ENCODE results near the gene SLC16A2. TPM values are rescaled to one million over a fixed set of nuclear protein-coding genes. Genes with fewer than 3 reads are reported as not detected.
"Not testable (repeated sequence)": the region's sequence is repeated elsewhere in the genome, so short reads cannot be mapped to it uniquely, and the experiment has no call there.

SLC16A2 gene
- polyA plus RNA-seq, 4 donors: 0.27 to 5.1 (median 1.6) TPM

- H3K27ac ChIP-seq (ENCODE audit: low read depth in 1 of 3, low read length in 2 of 3): no peak overlapping the region
- H3K9me3 ChIP-seq (ENCODE audit: control insufficient read depth in 2 of 2, insufficient read depth in 1 of 2, low read depth in 1 of 2, low read length in 1 of 2): no peaks in the 10 kb centered on the region
- no peaks in the 10 kb centered on the region for H3K27me3 ChIP-seq (ENCODE audit: control insufficient read depth in 3 of 3, insufficient read depth in 3 of 3, low read length in 3 of 3)
- H3K4me3 ChIP-seq (ENCODE audit: low read depth in 1 of 3, low read length in 3 of 3): no peak overlapping the region
- H3K4me1 ChIP-seq (ENCODE audit: control insufficient read depth in 3 of 3, insufficient read depth in 2 of 3, low read depth in 1 of 3, low read length in 2 of 3): no peaks in the 10 kb centered on the region
- H3K36me3 ChIP-seq (ENCODE audit: control insufficient read depth in 3 of 3, insufficient read depth in 2 of 3, low read depth in 1 of 3, low read length in 3 of 3): no peaks in the 10 kb centered on the region
- DNase-seq: no peak
- WGBS, 3 donors: 64 to 83% (median 78%) methylated on average over 2 of the region's 2 CpGs
- FAIRE-seq: no peak
Measured at GRCh38 chrX:74515356-74515755, 94.1 kb downstream of the SLC16A2 start.

- not testable (repeated sequence) for H3K9me3 ChIP-seq (ENCODE audit: control insufficient read depth in 2 of 2, insufficient read depth in 1 of 2, low read depth in 1 of 2, low read length in 1 of 2); H3K4me3 ChIP-seq (ENCODE audit: low read depth in 1 of 3, low read length in 3 of 3); H3K27ac ChIP-seq (ENCODE audit: low read depth in 1 of 3, low read length in 2 of 3); FAIRE-seq; H3K27me3 ChIP-seq (ENCODE audit: control insufficient read depth in 3 of 3, insufficient read depth in 3 of 3, low read length in 3 of 3); H3K4me1 ChIP-seq (ENCODE audit: control insufficient read depth in 3 of 3, insufficient read depth in 2 of 3, low read depth in 1 of 3, low read length in 2 of 3); DNase-seq; H3K36me3 ChIP-seq (ENCODE audit: control insufficient read depth in 3 of 3, insufficient read depth in 2 of 3, low read depth in 1 of 3, low read length in 3 of 3)
- WGBS, 3 donors: 55 to 96% (median 83%) methylated on average over 1 of the region's 1 CpG
Measured at GRCh38 chrX:74516013-74516412, 94.7 kb downstream of the SLC16A2 start.

- peaks cover 0 to 3% (median 0%) of the 10 kb centered on the region in 3 donors for H3K36me3 ChIP-seq (ENCODE audit: control insufficient read depth in 3 of 3, insufficient read depth in 2 of 3, low read depth in 1 of 3, low read length in 3 of 3)
- 71 to 88% (median 76%) methylated on average over 2 of the region's 2 CpGs for WGBS, 3 donors
- H3K9me3 ChIP-seq (ENCODE audit: control insufficient read depth in 2 of 2, insufficient read depth in 1 of 2, low read depth in 1 of 2, low read length in 1 of 2): no peaks in the 10 kb centered on the region
- DNase-seq (no peak), FAIRE-seq (no peak)
- H3K27ac ChIP-seq (ENCODE audit: low read depth in 1 of 3, low read length in 2 of 3): no peak overlapping the region
- H3K27me3 ChIP-seq (ENCODE audit: control insufficient read depth in 3 of 3, insufficient read depth in 3 of 3, low read length in 3 of 3): no peaks in the 10 kb centered on the region
- H3K4me3 ChIP-seq (ENCODE audit: low read depth in 1 of 3, low read length in 3 of 3): no peak overlapping the region
- H3K4me1 ChIP-seq (ENCODE audit: control insufficient read depth in 3 of 3, insufficient read depth in 2 of 3, low read depth in 1 of 3, low read length in 2 of 3): no peaks in the 10 kb centered on the region
Measured at GRCh38 chrX:74519870-74520269, 98.6 kb downstream of the SLC16A2 start.

- Histone ChIP-seq H3K4me1 (ENCODE audit: control insufficient read depth in 3 of 3, insufficient read depth in 2 of 3, low read depth in 1 of 3, low read length in 2 of 3) (no peaks in the 10 kb centered on the region), H3K4me3 (ENCODE audit: low read depth in 1 of 3, low read length in 3 of 3) (no peak overlapping the region), H3K27me3 (ENCODE audit: control insufficient read depth in 3 of 3, insufficient read depth in 3 of 3, low read length in 3 of 3) (no peaks in the 10 kb centered on the region), H3K27ac (ENCODE audit: low read depth in 1 of 3, low read length in 2 of 3) (no peak overlapping the region), H3K9me3 (ENCODE audit: control insufficient read depth in 2 of 2, insufficient read depth in 1 of 2, low read depth in 1 of 2, low read length in 1 of 2) (no peaks in the 10 kb centered on the region), H3K36me3 (ENCODE audit: control insufficient read depth in 3 of 3, insufficient read depth in 2 of 3, low read depth in 1 of 3, low read length in 3 of 3) (peaks cover 0 to 3% (median 0%) of the 10 kb centered on the region in 3 donors)
- DNase-seq: no peak
- FAIRE-seq: no peak
- 56 to 71% (median 62%) methylated on average over 3 of the region's 3 CpGs for WGBS, 3 donors
Measured at GRCh38 chrX:74520291-74520690, 99.0 kb downstream of the SLC16A2 start.

GRCh38 chrX:74520896-74521295 is 99.6 kb downstream of the SLC16A2 start:
- no peaks in the 10 kb centered on the region for H3K4me1 ChIP-seq (ENCODE audit: control insufficient read depth in 3 of 3, insufficient read depth in 2 of 3, low read depth in 1 of 3, low read length in 2 of 3)
- H3K27ac ChIP-seq (ENCODE audit: low read depth in 1 of 3, low read length in 2 of 3): no peak overlapping the region
- no peak overlapping the region for H3K4me3 ChIP-seq (ENCODE audit: low read depth in 1 of 3, low read length in 3 of 3)
- H3K9me3 ChIP-seq (ENCODE audit: control insufficient read depth in 2 of 2, insufficient read depth in 1 of 2, low read depth in 1 of 2, low read length in 1 of 2): no peaks in the 10 kb centered on the region
- H3K36me3 ChIP-seq (ENCODE audit: control insufficient read depth in 3 of 3, insufficient read depth in 2 of 3, low read depth in 1 of 3, low read length in 3 of 3): peaks cover 0 to 3% (median 0%) of the 10 kb centered on the region in 3 donors
- DNase-seq (no peak), FAIRE-seq (no peak)
- 95 to 99% (median 95%) methylated on average over 8 of the region's 8 CpGs for WGBS, 3 donors
- H3K27me3 ChIP-seq (ENCODE audit: control insufficient read depth in 3 of 3, insufficient read depth in 3 of 3, low read length in 3 of 3): no peaks in the 10 kb centered on the region

GRCh38 chrX:74521961-74522751 is 100.9 kb downstream of the SLC16A2 start:
- DNase-seq: no peak
- WGBS, 3 donors: 74 to 91% (median 77%) methylated on average over 9 of the region's 9 CpGs
- no peaks in the 10 kb centered on the region for H3K4me1 ChIP-seq (ENCODE audit: control insufficient read depth in 3 of 3, insufficient read depth in 2 of 3, low read depth in 1 of 3, low read length in 2 of 3)
- peak overlapping the region in 2 of 3 donors; percentile 22 to 31 for H3K27ac ChIP-seq (ENCODE audit: low read depth in 1 of 3, low read length in 2 of 3)
- no peaks in the 10 kb centered on the region for H3K27me3 ChIP-seq (ENCODE audit: control insufficient read depth in 3 of 3, insufficient read depth in 3 of 3, low read length in 3 of 3)
- no peak overlapping the region for H3K4me3 ChIP-seq (ENCODE audit: low read depth in 1 of 3, low read length in 3 of 3)
- no peaks in the 10 kb centered on the region for H3K9me3 ChIP-seq (ENCODE audit: control insufficient read depth in 2 of 2, insufficient read depth in 1 of 2, low read depth in 1 of 2, low read length in 1 of 2)
- FAIRE-seq: no peak
- peaks cover 0 to 3% (median 0%) of the 10 kb centered on the region in 3 donors for H3K36me3 ChIP-seq (ENCODE audit: control insufficient read depth in 3 of 3, insufficient read depth in 2 of 3, low read depth in 1 of 3, low read length in 3 of 3)

- 68 to 83% (median 83%) methylated on average over 1 of the region's 1 CpG for WGBS, 3 donors
- FAIRE-seq: no peak
- H3K4me1 ChIP-seq (ENCODE audit: control insufficient read depth in 3 of 3, insufficient read depth in 2 of 3, low read depth in 1 of 3, low read length in 2 of 3): peaks cover 0 to 5% (median 0%) of the 10 kb centered on the region in 3 donors
Measured at GRCh38 chrX:74523224-74523623, 101.9 kb downstream of the SLC16A2 start.

GRCh38 chrX:74523870-74524735 is 102.8 kb downstream of the SLC16A2 start:
- 86 to 97% (median 90%) methylated on average over 12 to 13 of the region's 13 CpGs for WGBS, 3 donors
- Histone ChIP-seq H3K27me3 (ENCODE audit: control insufficient read depth in 3 of 3, insufficient read depth in 3 of 3, low read length in 3 of 3) (peaks cover 0 to under 1% (median 0%) of the 10 kb centered on the region in 3 donors), H3K4me3 (ENCODE audit: low read depth in 1 of 3, low read length in 3 of 3) (no peak overlapping the region), H3K36me3 (ENCODE audit: control insufficient read depth in 3 of 3, insufficient read depth in 2 of 3, low read depth in 1 of 3, low read length in 3 of 3) (peaks cover 0 to 3% (median 0%) of the 10 kb centered on the region in 3 donors), H3K9me3 (ENCODE audit: control insufficient read depth in 2 of 2, insufficient read depth in 1 of 2, low read depth in 1 of 2, low read length in 1 of 2) (no peaks in the 10 kb centered on the region), H3K27ac (ENCODE audit: low read depth in 1 of 3, low read length in 2 of 3) (no peak overlapping the region), H3K4me1 (ENCODE audit: control insufficient read depth in 3 of 3, insufficient read depth in 2 of 3, low read depth in 1 of 3, low read length in 2 of 3) (peaks cover 0 to 6% (median 0%) of the 10 kb centered on the region in 3 donors)
- DNase-seq (no peak), FAIRE-seq (no peak)

More at GRCh38 chrX:74523224-74523623, 101.9 kb downstream of the SLC16A2 start:
- Histone ChIP-seq H3K27ac (ENCODE audit: low read depth in 1 of 3, low read length in 2 of 3) (no peak overlapping the region), H3K27me3 (ENCODE audit: control insufficient read depth in 3 of 3, insufficient read depth in 3 of 3, low read length in 3 of 3) (no peaks in the 10 kb centered on the region), H3K9me3 (ENCODE audit: control insufficient read depth in 2 of 2, insufficient read depth in 1 of 2, low read depth in 1 of 2, low read length in 1 of 2) (no peaks in the 10 kb centered on the region), H3K36me3 (ENCODE audit: control insufficient read depth in 3 of 3, insufficient read depth in 2 of 3, low read depth in 1 of 3, low read length in 3 of 3) (peaks cover 0 to 3% (median 0%) of the 10 kb centered on the region in 3 donors), H3K4me3 (ENCODE audit: low read depth in 1 of 3, low read length in 3 of 3) (no peak overlapping the region)
- no peak for DNase-seq

All from small intestine (tissue), 7 donors.